ENCODE results near the gene A3GALT2. TPM values are rescaled to one million over a fixed set of nuclear protein-coding genes. Genes with fewer than 3 reads are reported as not detected.
A peak's percentile ranks its signal among the peaks of the same experiment; 100 is the strongest.

Gene A3GALT2
- polyA plus RNA-seq, 1 of the 3 experiments (the other 2 are of a cell fraction) = 0.07 TPM

DNA sequence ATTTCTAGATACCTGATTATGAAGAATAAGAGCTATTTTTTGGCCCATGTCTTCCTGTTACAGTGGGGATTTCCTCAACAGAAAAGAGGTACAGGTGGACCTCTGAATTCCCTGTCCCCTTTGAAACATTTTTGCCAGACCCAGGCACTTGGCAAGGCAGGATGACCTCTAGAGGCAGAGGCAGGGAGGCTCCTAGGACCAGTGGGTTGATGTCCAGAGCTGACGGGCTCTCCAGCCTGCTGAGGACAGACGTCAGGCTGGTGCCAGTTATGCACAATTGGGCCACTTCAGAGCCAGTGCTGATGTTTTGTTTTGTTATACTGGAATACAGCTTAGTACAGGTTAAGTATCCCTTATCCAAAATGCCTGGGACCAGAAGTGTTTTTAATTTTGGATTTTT is 18.5 kb upstream of the A3GALT2 start:
- Histone ChIP-seq H3K4me1 (ENCODE audit: control insufficient read depth in 1 of 2, insufficient read depth in 2 of 2, low read depth in 1 of 2, low read length in 1 of 2) (peaks cover 54 to 85% of the 10 kb centered on the region in 2 experiments), H3K9me3 (no peaks in the 10 kb centered on the region), H3K9ac (no peak overlapping the region), H3K27ac (ENCODE audit: low read depth in 2 of 2, low read length in 1 of 2) (peak overlapping the region; percentile 44 to 60; a peak in 3 of 4 replicates), H3K9me2 (no peaks in the 10 kb centered on the region), H4K20me1 (ENCODE audit: insufficient read depth) (peaks cover 98% of the 10 kb centered on the region), H3K4me3 (ENCODE audit: low read depth in 2 of 2, low read length in 1 of 2) (peak overlapping the region in 1 of 2 experiments; percentile 17; a peak in 1 of 4 replicates), H3K36me3 (replicated peaks in 1 of 2; ENCODE audit: control insufficient read depth in 1 of 2, insufficient read depth in 2 of 2, low read length in 1 of 2) (peaks cover 48 to 54% of the 10 kb centered on the region in 2 experiments), H3K4me2 (peak overlapping the region; percentile 61), H2AFZ (ENCODE audit: low read depth) (no peak overlapping the region), H3K27me3 (ENCODE audit: insufficient read depth) (no peaks in the 10 kb centered on the region), H3F3A (replicated peaks; ENCODE audit: insufficient read depth) (peaks cover 34% of the 10 kb centered on the region), H3K79me2 (ENCODE audit: insufficient read depth) (peaks cover 100% of the 10 kb centered on the region)
- 100% methylated on average over 1 of the region's 2 CpGs for WGBS (ENCODE audit: low lambda C conversion rate)
- TF ChIP-seq FOXM1 (IDR thresholded peaks at IDR 0.05; ENCODE audit: low read depth) = no peak
- no peak for TF ChIP-seq FOXJ3 (CRISPR knock-in tag; IDR thresholded peaks at IDR 0.05)
- no peak for TF ChIP-seq FOSL2 (IDR thresholded peaks at IDR 0.05; ENCODE audit: borderline replicate concordance, low read depth)
- TF ChIP-seq MEF2A (IDR thresholded peaks at IDR 0.05; ENCODE audit: borderline replicate concordance, low read depth) = no peak
- no peak for TF ChIP-seq SIN3A (IDR thresholded peaks at IDR 0.05; ENCODE audit: borderline replicate concordance, low read depth, low read length)
- TF ChIP-seq, protein P1, sequence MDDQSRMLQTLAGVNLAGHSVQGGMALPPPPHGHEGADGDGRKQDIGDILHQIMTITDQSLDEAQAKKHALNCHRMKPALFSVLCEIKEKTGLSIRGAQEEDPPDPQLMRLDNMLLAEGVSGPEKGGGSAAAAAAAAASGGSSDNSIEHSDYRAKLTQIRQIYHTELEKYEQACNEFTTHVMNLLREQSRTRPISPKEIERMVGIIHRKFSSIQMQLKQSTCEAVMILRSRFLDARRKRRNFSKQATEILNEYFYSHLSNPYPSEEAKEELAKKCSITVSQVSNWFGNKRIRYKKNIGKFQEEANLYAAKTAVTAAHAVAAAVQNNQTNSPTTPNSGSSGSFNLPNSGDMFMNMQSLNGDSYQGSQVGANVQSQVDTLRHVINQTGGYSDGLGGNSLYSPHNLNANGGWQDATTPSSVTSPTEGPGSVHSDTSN (IDR thresholded peaks at IDR 0.05) = no peak
- TF ChIP-seq, protein P2, sequence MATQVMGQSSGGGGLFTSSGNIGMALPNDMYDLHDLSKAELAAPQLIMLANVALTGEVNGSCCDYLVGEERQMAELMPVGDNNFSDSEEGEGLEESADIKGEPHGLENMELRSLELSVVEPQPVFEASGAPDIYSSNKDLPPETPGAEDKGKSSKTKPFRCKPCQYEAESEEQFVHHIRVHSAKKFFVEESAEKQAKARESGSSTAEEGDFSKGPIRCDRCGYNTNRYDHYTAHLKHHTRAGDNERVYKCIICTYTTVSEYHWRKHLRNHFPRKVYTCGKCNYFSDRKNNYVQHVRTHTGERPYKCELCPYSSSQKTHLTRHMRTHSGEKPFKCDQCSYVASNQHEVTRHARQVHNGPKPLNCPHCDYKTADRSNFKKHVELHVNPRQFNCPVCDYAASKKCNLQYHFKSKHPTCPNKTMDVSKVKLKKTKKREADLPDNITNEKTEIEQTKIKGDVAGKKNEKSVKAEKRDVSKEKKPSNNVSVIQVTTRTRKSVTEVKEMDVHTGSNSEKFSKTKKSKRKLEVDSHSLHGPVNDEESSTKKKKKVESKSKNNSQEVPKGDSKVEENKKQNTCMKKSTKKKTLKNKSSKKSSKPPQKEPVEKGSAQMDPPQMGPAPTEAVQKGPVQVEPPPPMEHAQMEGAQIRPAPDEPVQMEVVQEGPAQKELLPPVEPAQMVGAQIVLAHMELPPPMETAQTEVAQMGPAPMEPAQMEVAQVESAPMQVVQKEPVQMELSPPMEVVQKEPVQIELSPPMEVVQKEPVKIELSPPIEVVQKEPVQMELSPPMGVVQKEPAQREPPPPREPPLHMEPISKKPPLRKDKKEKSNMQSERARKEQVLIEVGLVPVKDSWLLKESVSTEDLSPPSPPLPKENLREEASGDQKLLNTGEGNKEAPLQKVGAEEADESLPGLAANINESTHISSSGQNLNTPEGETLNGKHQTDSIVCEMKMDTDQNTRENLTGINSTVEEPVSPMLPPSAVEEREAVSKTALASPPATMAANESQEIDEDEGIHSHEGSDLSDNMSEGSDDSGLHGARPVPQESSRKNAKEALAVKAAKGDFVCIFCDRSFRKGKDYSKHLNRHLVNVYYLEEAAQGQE (IDR thresholded peaks at IDR 0.05; ENCODE audit: low read depth, low read length) = no peak
- TF ChIP-seq, protein P3, sequence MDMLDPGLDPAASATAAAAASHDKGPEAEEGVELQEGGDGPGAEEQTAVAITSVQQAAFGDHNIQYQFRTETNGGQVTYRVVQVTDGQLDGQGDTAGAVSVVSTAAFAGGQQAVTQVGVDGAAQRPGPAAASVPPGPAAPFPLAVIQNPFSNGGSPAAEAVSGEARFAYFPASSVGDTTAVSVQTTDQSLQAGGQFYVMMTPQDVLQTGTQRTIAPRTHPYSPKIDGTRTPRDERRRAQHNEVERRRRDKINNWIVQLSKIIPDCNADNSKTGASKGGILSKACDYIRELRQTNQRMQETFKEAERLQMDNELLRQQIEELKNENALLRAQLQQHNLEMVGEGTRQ (IDR thresholded peaks at IDR 0.05; ENCODE audit: borderline replicate concordance, low read depth, low read length) = no peak
- no peak for TF ChIP-seq SMC3 (IDR thresholded peaks at IDR 0.05; ENCODE audit: low read depth, low read length)
- no peak for DNase-seq
- CTCF ChIA-PET = interaction anchor here (0.6 to 5.6 kb wide), 6 partner anchors 13 to 405 kb away, joined by 3 to 24 read pairs (median 4); no protein-coding TSS in a partner anchor
- POLR2A ChIA-PET = interaction anchor here (1.5 kb wide), 1 partner anchor 10 kb away, joined by 7 read pairs; no protein-coding TSS in a partner anchor

Measured in SK-N-SH (cell line).